HEK293 (cell line): Measurements from ENCODE around the gene C5orf63.
A peak's percentile ranks its signal among the peaks of the same experiment; 100 is the strongest.

Experiments used
- CTCF ChIA-PET: fragments of 350-600 bp; formaldehyde crosslinking; extraction: SDS; loops from one replicate; lab custom pipeline; 2021; ENCODE audit warnings: antibody characterized with exemption; lab: Yijun Ruan, JAX
- POLR2A ChIA-PET: fragments of 300-600 bp; formaldehyde crosslinking; extraction: SDS; loops from one replicate; lab custom pipeline; 2020; ENCODE audit warnings: antibody characterized with exemption, inconsistent platforms; lab: Yijun Ruan, JAX
- H3K27ac ChIP-seq: fragments of 200-500 bp; sonication (Bioruptor generic); 2 replicates; pipeline ENCODE4 v1.5.1; 2014; ENCODE audit warnings: low read depth, low read length, control low read depth, inconsistent platforms; ENCODE audit errors: extremely low read depth
- H3K36me3 ChIP-seq, 2 experiments: fragments of 200-500 bp in 1 of 2; sonication (Bioruptor generic) in 1 of 2; 1 replicate in 1 of 2; 2 replicates in 1 of 2; pipeline ENCODE4 v1.5.1; 2014 to 2017; ENCODE audit warnings: inconsistent platforms in 2 of 2, low read length in 2 of 2; ENCODE audit not compliant: control insufficient read depth in 2 of 2, insufficient read depth in 1 of 2
- H3K4me1 ChIP-seq: fragments of 200-500 bp; sonication (Bioruptor generic); 2 replicates; pipeline ENCODE4 v1.5.1; 2014; ENCODE audit warnings: mild to moderate bottlenecking, low read length, inconsistent platforms; ENCODE audit not compliant: control insufficient read depth, insufficient read depth
- H3K4me3 ChIP-seq: 2 replicates; pipeline ENCODE4 v1.5.1; 2011; ENCODE audit warnings: low read depth, mild to moderate bottlenecking, control low read depth, low read length, moderate library complexity
- H3K9me3 ChIP-seq: fragments of 200-500 bp; sonication (Bioruptor generic); 2 replicates; pipeline ENCODE4 v1.5.1; 2014; ENCODE audit warnings: low read depth, low read length, inconsistent platforms; ENCODE audit not compliant: control insufficient read depth, insufficient read depth
- EGR2 ChIP-seq: fragments of 450-650 bp; formaldehyde crosslinking; IDR thresholded peaks from 2 replicates; pipeline ENCODE4 v1.5.1; 2016; ENCODE audit warnings: low read depth, missing biosample characterization, missing genetic modification characterization
- KLF7 ChIP-seq: fragments of 450-650 bp; formaldehyde crosslinking; IDR thresholded peaks from 2 replicates; pipeline ENCODE4 v1.5.1; 2016; ENCODE audit warnings: missing biosample characterization, missing genetic modification characterization, borderline replicate concordance
- SCRT2 ChIP-seq: fragments of 450-650 bp; formaldehyde crosslinking; IDR thresholded peaks from 2 replicates; pipeline ENCODE4 v1.5.1; 2016; ENCODE audit warnings: missing biosample characterization, missing genetic modification characterization
- ZBTB17 ChIP-seq: fragments of 450-650 bp; formaldehyde crosslinking; IDR thresholded peaks from 2 replicates; pipeline ENCODE4 v1.5.1; 2016; ENCODE audit warnings: missing biosample characterization, missing genetic modification characterization
- ZFP37 ChIP-seq: fragments of 450-650 bp; formaldehyde crosslinking; IDR thresholded peaks from 2 replicates; pipeline ENCODE4 v1.5.1; 2016; ENCODE audit warnings: missing biosample characterization, missing genetic modification characterization
- ZNF140 ChIP-seq: fragments of 450-650 bp; formaldehyde crosslinking; IDR thresholded peaks from 2 replicates; pipeline ENCODE4 v1.5.1; 2016; ENCODE audit warnings: missing biosample characterization, missing genetic modification characterization
- ZNF174 ChIP-seq: fragments of 450-650 bp; formaldehyde crosslinking; IDR thresholded peaks from 2 replicates; pipeline ENCODE4 v1.5.0; 2017; ENCODE audit warnings: missing biosample characterization, mild to moderate bottlenecking, missing genetic modification characterization
- ZNF2 ChIP-seq: fragments of 450-650 bp; formaldehyde crosslinking; IDR thresholded peaks from 2 replicates; pipeline ENCODE4 v1.5.1; 2016; ENCODE audit warnings: missing biosample characterization, missing genetic modification characterization
- ZNF341 ChIP-seq: fragments of 450-650 bp; formaldehyde crosslinking; IDR thresholded peaks from 2 replicates; pipeline ENCODE4; 2016; ENCODE audit warnings: low read depth, missing biosample characterization, missing genetic modification characterization
- ZNF624 ChIP-seq: fragments of 450-650 bp; formaldehyde crosslinking; IDR thresholded peaks from 2 replicates; pipeline ENCODE4 v1.5.1; 2017; ENCODE audit warnings: missing biosample characterization, missing genetic modification characterization
- ZNF785 ChIP-seq: fragments of 450-650 bp; formaldehyde crosslinking; IDR thresholded peaks from 2 replicates; pipeline ENCODE4 v1.5.1; 2016; ENCODE audit warnings: missing biosample characterization, missing genetic modification characterization
- TF ChIP-seq, protein P1 (sequence below): fragments of 450-650 bp; formaldehyde crosslinking; IDR thresholded peaks from 2 replicates; pipeline ENCODE4 v1.5.1; 2016; ENCODE audit warnings: missing biosample characterization, missing genetic modification characterization
- TF ChIP-seq, protein P2 (sequence below): fragments of 450-650 bp; formaldehyde crosslinking; IDR thresholded peaks from 2 replicates; pipeline ENCODE4 v1.5.1; 2017; ENCODE audit warnings: missing biosample characterization, missing genetic modification characterization
- TF ChIP-seq, protein P3 (sequence below): fragments of 450-650 bp; formaldehyde crosslinking; IDR thresholded peaks from 2 replicates; pipeline ENCODE4 v1.5.1; 2016; ENCODE audit warnings: missing biosample characterization, missing genetic modification characterization
- TF ChIP-seq, protein P4 (sequence below): fragments of 450-650 bp; formaldehyde crosslinking; IDR thresholded peaks from 2 replicates; pipeline ENCODE4 v1.5.1; 2016; ENCODE audit warnings: missing biosample characterization, missing genetic modification characterization

C5orf63 gene

DNA sequence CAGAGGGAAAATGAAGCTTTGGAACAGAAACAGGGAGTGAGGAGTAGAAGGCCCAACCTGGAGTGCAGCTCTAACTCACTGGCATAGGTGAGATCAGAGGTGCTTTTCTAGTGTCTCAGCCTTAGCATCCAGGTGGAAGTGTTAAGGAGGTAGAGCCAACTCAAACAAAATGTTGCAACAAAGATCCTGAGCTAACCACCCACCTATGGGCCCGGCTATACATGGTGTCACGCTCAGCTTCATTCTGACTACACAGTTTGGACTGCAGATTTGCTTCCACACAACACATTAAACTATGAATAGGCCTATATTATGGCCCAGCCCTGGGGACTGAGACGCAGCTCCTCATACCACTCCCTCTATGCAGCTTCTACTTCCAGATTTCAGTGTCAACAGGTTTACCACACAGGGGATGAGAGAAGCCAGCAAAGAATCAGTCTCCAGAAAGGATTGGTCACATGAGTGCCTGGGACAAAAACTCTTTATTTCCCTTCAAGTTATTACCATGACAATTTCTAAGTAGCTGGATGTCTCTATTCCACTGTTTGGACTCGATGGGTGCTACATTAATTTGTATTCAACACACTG lies 9.0 kb downstream of the C5orf63 start:
- no peaks in the 10 kb centered on the region for H3K9me3 ChIP-seq
- H3K36me3 ChIP-seq: peaks cover 0 to 11% of the 10 kb centered on the region in 2 experiments; a peak in 1 of 3 replicates
- TF ChIP-seq ZFP37 (tag by site-specific recombination): no peak
- peak; percentile 48 for TF ChIP-seq SCRT2 (tag by site-specific recombination)
- no peak overlapping the region for H3K27ac ChIP-seq
- CTCF ChIA-PET: no interaction called here
- no peak overlapping the region for H3K4me3 ChIP-seq
- POLR2A ChIA-PET: no interaction called here
- peaks cover 7% of the 10 kb centered on the region; the same call in 1 of the 2 replicates for H3K4me1 ChIP-seq

DNA sequence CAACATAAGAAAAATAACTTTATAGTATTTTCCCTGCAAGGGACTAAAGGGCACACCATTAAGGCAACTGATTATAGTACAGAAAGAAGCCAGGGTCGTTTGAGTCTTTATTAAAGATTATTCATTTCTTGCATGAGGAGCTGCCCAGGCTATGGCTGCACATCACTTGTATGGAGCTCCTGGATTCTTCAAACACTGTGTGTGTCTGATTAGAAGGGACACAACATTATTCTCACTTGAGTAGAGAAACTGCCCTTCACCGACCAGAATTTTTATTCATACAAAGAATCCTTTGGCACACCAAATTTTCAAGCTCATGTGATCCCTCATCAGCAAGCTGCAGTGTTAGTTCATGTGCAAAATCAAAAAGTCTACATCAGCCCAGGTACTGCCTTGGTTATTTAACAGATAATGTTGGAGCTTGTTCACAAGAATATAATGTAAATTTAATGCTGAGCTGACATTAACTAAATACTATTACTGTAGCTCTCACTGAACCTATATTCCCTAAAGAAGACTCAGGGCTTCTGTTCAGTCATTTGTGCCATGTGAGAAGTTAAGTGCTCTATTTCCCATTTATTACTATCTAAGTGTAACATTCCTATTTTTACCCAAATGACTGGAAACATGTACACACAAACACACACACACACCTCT lies 9.9 kb downstream of the C5orf63 start:
- Histone ChIP-seq H3K4me1 (peaks cover 5% of the 10 kb centered on the region; the same call in 1 of the 2 replicates), H3K27ac (no peak overlapping the region), H3K4me3 (no peak overlapping the region), H3K9me3 (no peaks in the 10 kb centered on the region), H3K36me3 (peaks cover 0 to 11% of the 10 kb centered on the region in 2 experiments; a peak in 1 of 3 replicates)
- CTCF ChIA-PET: interaction anchor here (0.7 kb wide), 1 partner anchor 77 kb away, joined by 3 read pairs; no protein-coding TSS in a partner anchor
- POLR2A ChIA-PET: interaction anchor here (0.6 kb wide), 1 partner anchor 10 kb away, joined by 5 read pairs; the partner anchor contains the start of gene C5orf63
- TF ChIP-seq ZBTB17 (tag by site-specific recombination): no peak
- TF ChIP-seq, protein P1, sequence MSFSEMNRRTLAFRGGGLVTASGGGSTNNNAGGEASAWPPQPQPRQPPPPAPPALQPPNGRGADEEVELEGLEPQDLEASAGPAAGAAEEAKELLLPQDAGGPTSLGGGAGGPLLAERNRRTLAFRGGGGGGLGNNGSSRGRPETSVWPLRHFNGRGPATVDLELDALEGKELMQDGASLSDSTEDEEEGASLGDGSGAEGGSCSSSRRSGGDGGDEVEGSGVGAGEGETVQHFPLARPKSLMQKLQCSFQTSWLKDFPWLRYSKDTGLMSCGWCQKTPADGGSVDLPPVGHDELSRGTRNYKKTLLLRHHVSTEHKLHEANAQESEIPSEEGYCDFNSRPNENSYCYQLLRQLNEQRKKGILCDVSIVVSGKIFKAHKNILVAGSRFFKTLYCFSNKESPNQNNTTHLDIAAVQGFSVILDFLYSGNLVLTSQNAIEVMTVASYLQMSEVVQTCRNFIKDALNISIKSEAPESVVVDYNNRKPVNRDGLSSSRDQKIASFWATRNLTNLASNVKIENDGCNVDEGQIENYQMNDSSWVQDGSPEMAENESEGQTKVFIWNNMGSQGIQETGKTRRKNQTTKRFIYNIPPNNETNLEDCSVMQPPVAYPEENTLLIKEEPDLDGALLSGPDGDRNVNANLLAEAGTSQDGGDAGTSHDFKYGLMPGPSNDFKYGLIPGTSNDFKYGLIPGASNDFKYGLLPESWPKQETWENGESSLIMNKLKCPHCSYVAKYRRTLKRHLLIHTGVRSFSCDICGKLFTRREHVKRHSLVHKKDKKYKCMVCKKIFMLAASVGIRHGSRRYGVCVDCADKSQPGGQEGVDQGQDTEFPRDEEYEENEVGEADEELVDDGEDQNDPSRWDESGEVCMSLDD: no peak

DNA sequence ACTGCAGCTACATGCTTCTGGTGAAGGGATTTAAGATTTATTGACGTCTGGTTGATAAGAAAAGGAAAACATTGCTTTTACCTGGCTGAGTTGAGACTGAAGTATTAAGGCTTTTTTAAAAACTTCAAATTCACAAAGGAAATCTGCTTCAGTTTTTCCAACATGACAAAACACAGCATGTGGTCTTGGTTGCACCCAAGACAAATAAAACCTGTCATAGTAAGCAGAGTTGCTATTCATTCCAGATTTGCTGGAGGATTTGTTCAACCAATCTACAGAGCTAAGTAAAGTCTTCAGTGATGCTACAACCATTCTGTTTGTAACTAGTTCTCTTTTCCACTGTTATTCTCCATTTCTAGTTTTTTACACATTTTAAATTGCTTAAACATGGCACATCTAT lies 11.3 kb downstream of the C5orf63 start:
- POLR2A ChIA-PET: no interaction called here
- Histone ChIP-seq H3K4me1 (peaks cover 5% of the 10 kb centered on the region; the same call in 1 of the 2 replicates), H3K36me3 (peaks cover 0 to 20% of the 10 kb centered on the region in 2 experiments; a peak in 1 of 3 replicates), H3K27ac (no peak overlapping the region), H3K9me3 (no peaks in the 10 kb centered on the region), H3K4me3 (no peak overlapping the region)
- TF ChIP-seq, protein P2, sequence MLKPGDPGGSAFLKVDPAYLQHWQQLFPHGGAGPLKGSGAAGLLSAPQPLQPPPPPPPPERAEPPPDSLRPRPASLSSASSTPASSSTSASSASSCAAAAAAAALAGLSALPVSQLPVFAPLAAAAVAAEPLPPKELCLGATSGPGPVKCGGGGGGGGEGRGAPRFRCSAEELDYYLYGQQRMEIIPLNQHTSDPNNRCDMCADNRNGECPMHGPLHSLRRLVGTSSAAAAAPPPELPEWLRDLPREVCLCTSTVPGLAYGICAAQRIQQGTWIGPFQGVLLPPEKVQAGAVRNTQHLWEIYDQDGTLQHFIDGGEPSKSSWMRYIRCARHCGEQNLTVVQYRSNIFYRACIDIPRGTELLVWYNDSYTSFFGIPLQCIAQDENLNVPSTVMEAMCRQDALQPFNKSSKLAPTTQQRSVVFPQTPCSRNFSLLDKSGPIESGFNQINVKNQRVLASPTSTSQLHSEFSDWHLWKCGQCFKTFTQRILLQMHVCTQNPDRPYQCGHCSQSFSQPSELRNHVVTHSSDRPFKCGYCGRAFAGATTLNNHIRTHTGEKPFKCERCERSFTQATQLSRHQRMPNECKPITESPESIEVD (tag by site-specific recombination): peak; percentile 47; the same call in 1 of the 2 replicates
- TF ChIP-seq ZNF140 (tag by site-specific recombination): no peak
- CTCF ChIA-PET: no interaction called here

DNA sequence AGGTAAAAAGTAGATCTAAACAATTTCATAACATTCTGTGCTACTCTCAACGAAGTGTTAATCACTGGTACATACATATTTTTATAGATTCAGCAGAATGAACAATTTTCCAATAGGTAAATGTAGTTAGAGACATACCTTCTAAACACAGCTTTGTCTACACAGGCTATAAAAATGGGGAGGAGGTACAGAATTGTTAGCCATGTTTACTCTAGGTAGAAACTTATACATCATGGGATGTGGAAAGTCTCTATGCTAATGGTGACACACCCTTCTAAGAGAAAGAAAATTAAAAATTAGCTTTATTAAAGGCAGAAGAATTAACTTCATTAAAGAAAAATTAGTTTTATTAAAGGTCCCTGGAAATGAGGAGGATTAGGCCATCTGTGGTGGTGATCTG lies 11.8 kb downstream of the C5orf63 start:
- Histone ChIP-seq H3K36me3 (peaks cover 0 to 24% of the 10 kb centered on the region in 2 experiments; a peak in 1 of 3 replicates), H3K4me3 (no peak overlapping the region), H3K27ac (no peak overlapping the region), H3K4me1 (peaks cover 5% of the 10 kb centered on the region; the same call in 1 of the 2 replicates), H3K9me3 (no peaks in the 10 kb centered on the region)
- ChIA-PET CTCF (no interaction called here), POLR2A (no interaction called here)
- TF ChIP-seq, protein P3, sequence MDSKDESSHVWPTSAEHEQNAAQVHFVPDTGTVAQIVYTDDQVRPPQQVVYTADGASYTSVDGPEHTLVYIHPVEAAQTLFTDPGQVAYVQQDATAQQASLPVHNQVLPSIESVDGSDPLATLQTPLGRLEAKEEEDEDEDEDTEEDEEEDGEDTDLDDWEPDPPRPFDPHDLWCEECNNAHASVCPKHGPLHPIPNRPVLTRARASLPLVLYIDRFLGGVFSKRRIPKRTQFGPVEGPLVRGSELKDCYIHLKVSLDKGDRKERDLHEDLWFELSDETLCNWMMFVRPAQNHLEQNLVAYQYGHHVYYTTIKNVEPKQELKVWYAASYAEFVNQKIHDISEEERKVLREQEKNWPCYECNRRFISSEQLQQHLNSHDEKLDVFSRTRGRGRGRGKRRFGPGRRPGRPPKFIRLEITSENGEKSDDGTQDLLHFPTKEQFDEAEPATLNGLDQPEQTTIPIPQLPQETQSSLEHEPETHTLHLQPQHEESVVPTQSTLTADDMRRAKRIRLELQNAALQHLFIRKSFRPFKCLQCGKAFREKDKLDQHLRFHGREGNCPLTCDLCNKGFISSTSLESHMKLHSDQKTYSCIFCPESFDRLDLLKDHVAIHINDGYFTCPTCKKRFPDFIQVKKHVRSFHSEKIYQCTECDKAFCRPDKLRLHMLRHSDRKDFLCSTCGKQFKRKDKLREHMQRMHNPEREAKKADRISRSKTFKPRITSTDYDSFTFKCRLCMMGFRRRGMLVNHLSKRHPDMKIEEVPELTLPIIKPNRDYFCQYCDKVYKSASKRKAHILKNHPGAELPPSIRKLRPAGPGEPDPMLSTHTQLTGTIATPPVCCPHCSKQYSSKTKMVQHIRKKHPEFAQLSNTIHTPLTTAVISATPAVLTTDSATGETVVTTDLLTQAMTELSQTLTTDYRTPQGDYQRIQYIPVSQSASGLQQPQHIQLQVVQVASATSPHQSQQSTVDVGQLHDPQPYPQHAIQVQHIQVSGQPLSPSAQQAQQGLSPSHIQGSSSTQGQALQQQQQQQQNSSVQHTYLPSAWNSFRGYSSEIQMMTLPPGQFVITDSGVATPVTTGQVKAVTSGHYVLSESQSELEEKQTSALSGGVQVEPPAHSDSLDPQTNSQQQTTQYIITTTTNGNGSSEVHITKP (tag by site-specific recombination): no peak
- TF ChIP-seq ZNF341 (tag by site-specific recombination) (no peak), EGR2 (tag by site-specific recombination) (no peak), KLF7 (no peak), ZNF785 (no peak), SCRT2 (tag by site-specific recombination) (no peak), ZNF174 (tag by site-specific recombination) (no peak), ZNF2 (tag by site-specific recombination) (no peak), ZNF624 (tag by site-specific recombination) (no peak)
- TF ChIP-seq, protein P4, sequence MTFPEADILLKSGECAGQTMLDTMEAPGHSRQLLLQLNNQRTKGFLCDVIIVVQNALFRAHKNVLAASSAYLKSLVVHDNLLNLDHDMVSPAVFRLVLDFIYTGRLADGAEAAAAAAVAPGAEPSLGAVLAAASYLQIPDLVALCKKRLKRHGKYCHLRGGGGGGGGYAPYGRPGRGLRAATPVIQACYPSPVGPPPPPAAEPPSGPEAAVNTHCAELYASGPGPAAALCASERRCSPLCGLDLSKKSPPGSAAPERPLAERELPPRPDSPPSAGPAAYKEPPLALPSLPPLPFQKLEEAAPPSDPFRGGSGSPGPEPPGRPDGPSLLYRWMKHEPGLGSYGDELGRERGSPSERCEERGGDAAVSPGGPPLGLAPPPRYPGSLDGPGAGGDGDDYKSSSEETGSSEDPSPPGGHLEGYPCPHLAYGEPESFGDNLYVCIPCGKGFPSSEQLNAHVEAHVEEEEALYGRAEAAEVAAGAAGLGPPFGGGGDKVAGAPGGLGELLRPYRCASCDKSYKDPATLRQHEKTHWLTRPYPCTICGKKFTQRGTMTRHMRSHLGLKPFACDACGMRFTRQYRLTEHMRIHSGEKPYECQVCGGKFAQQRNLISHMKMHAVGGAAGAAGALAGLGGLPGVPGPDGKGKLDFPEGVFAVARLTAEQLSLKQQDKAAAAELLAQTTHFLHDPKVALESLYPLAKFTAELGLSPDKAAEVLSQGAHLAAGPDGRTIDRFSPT (tag by site-specific recombination): no peak
